ENCODE results near the gene DLG2.
"Not testable (repeated sequence)": the region's sequence is repeated elsewhere in the genome, so short reads cannot be mapped to it uniquely, and the experiment has no call there.

DLG2 gene

DNA sequence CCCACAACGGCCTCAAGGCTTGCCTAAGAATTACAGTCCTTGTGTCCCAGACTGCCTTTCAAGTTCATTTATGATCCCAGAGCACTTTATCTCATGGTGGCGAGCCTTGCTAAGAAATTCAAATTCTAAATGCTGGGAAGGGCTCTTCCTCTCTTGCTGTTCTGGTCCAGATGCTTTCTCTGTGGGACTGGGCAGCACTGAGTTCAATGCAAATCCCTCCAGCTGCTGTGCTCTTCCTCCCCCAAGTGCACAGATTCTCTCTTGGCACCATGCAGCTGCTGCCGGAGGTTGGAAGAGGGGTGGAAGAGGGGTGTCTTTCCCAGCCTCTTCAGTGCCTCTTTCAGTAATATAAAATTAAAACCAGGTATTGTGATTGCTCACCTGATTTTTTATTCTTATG is 828.0 kb downstream of the DLG2 start:
- no peak for DNase-seq (ENCODE audit: low read depth)
- no peak overlapping the region for H3K4me3 ChIP-seq (ENCODE audit: low read length)
- TF ChIP-seq CTCF (conservative IDR thresholded peaks at IDR 0.05; ENCODE audit: low read depth, low read length) = no peak

DNA sequence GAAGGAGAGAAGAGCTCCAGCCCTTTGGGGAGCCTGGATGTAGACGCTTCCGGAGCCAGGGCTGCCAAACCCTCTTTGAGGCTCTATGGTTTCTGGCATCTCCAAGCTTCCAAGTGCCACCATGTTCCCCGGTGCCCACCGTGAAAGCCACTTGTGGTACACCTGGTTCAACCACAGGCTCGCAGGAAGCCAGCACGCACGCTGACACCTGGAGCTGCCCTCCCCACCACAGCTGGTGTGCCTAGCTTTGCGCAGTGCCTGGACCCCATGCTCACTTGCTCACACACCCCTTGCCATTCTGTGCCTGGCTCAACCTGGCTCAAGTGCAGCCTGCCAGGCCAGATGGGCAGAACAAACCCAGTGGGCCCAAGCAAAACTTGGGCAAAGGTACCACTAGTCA is 831.4 kb downstream of the DLG2 start:
- DNase-seq (ENCODE audit: low read depth) = no peak
- TF ChIP-seq CTCF (conservative IDR thresholded peaks at IDR 0.05; ENCODE audit: low read depth, low read length) = no peak
- H3K4me3 ChIP-seq (ENCODE audit: low read length) = no peak overlapping the region

DNA sequence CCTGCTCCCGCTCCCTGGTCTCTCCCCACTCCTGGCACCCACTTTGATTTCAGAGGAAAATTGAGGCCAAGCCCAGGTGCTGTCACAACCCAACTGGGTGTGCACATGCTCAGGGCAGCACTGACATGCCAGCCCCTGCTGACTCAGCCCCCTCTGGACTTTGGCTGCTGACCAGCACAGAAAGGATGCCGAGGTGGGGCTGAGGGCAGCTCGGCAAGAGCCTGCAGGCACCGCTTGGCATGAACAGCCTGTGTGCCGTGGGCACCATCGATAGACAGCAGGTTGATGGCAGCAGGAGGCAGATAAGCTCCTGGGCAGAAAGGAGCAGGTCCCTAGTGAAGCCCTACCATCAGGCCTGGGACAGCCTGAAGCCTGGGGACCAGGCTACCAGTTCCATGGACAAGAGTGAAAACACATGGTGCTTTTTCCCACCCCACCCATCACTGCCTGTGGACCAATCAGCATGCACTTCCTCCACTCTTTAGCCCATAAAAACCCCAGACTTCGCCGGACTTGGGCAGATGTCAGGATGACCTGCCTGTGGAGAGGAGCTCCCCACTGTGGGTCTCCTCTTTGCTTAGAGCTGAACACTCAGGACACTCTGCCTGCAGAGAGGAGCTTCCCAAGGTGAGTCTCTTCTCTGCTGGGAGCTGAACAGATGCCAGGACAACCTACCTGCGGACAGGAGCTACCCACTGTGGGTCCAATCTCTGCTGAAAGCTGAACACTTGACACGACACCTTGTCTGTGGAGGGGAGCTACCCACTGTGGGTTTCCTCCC is 832.3 kb downstream of the DLG2 start:
- no peak for DNase-seq (ENCODE audit: low read depth)
- TF ChIP-seq CTCF (conservative IDR thresholded peaks at IDR 0.05; ENCODE audit: low read depth, low read length) = no peak
- no peak overlapping the region for H3K4me3 ChIP-seq (ENCODE audit: low read length)

GRCh38 chr11:84793318-84793717 is 833.8 kb downstream of the DLG2 start:
- no peak for DNase-seq (ENCODE audit: low read depth)
- H3K4me3 ChIP-seq (ENCODE audit: low read length) = no peak overlapping the region
- TF ChIP-seq CTCF (conservative IDR thresholded peaks at IDR 0.05; ENCODE audit: low read depth, low read length) = no peak

GRCh38 chr11:84790849-84791427 is 836.2 kb downstream of the DLG2 start:
- H3K4me3 ChIP-seq (ENCODE audit: low read length) = no peak overlapping the region
- DNase-seq (ENCODE audit: low read depth) = no peak
- TF ChIP-seq CTCF (conservative IDR thresholded peaks at IDR 0.05; ENCODE audit: low read depth, low read length) = no peak

- no peak for DNase-seq (ENCODE audit: low read depth)
- no peak overlapping the region for H3K4me3 ChIP-seq (ENCODE audit: low read length)
- TF ChIP-seq CTCF (conservative IDR thresholded peaks at IDR 0.05; ENCODE audit: low read depth, low read length) = no peak
These were observed 838.9 kb downstream of the DLG2 start for GRCh38 chr11:84788220-84788619.

DNA sequence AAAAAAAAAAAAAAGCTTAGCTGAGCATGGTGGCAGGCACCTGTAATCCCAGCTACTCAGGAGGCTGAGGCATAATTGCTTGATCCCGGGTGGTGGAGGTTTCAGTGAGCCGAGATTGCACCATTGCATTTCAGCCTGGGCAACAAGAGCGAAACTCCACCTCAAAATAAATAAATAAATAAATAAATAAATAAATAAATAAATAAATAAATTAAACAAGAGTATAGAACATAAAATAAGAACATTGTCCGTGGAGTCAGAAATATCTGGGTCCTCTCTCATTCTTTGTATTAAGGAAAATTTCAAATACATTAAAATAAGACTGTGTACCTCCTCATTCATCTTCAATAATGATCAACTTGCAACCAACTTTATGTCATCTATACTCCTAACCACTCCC is 843.0 kb downstream of the DLG2 start:
- H3K4me3 ChIP-seq (ENCODE audit: low read length); DNase-seq (ENCODE audit: low read depth): not testable (repeated sequence)
